K562 (cell line): Measurements from ENCODE around the gene CLDN5. TPM values are rescaled to one million over a fixed set of nuclear protein-coding genes. Genes with fewer than 3 reads are reported as not detected.
A peak's percentile ranks its signal among the peaks of the same experiment; 100 is the strongest.

Experiments used
- CBX1 ChIP-seq: sonication (generic); IDR thresholded peaks from 2 replicates; pipeline ENCODE4 v1.6.1; 2016; ENCODE audit warnings: antibody characterized with exemption, low read depth, mild to moderate bottlenecking
- IRF2 ChIP-seq: sonication (generic); formaldehyde crosslinking; IDR thresholded peaks from 2 replicates; pipeline ENCODE4 v1.8.1; 2022; ENCODE audit warnings: mild to moderate bottlenecking, missing genetic modification reagents
- JUN ChIP-seq, 2 experiments: sonication (generic) in 1 of 2; formaldehyde crosslinking in 1 of 2; IDR thresholded peaks; 2 replicates each; pipeline versions ENCODE4 v1.6.1 to v1.8.0; 2012 to 2022; ENCODE audit warnings: borderline replicate concordance in 2 of 2, mild to moderate bottlenecking in 2 of 2, improper control_type of control experiment in 1 of 2, low read depth in 1 of 2, low read length in 1 of 2, missing genetic modification reagents in 1 of 2
- MTA3 ChIP-seq: fragments of 450-650 bp; formaldehyde crosslinking; IDR thresholded peaks from 2 replicates; pipeline ENCODE4 v1.6.1; 2017; ENCODE audit warnings: mild to moderate bottlenecking, borderline replicate concordance
- SETDB1 ChIP-seq: IDR thresholded peaks from one replicate; pipeline ENCODE4 v1.6.1; 2012; ENCODE audit warnings: low read length, control low read depth, inconsistent platforms
- TAF7 ChIP-seq: fragments of 450-650 bp; IDR thresholded peaks from 2 replicates; pipeline ENCODE4 v1.6.1; 2016; ENCODE audit warnings: missing genetic modification characterization, missing compliant biosample characterization
- ZC3H11A ChIP-seq: IDR thresholded peaks from 2 replicates; pipeline ENCODE4 v1.6.1; 2012; ENCODE audit warnings: low read depth, low read length, improper control_type of control experiment
- ZNF766 ChIP-seq: fragments of 200-800 bp; sonication (Bioruptor generic); conservative IDR thresholded peaks from 2 replicates; pipeline ENCODE4 v1.6.1; 2016; ENCODE audit warnings: missing genetic modification characterization, missing compliant biosample characterization
- polyA plus RNA-seq, 8 experiments: library from polyadenylated mRNA; depleted of rRNA in 4 of 8; stranded (reverse) in 5 of 8; unstranded in 3 of 8; fragments of >200 nt; fragmentation: Nextera tagmentation in 2 of 8; fragmentation: Illumina TruSeq in 1 of 8; extraction: Ambion mirVana in 2 of 8; extraction: Trizol in 1 of 8; gene quantifications; 2 replicates each; pipeline versions ENCODE4 v1.2.1 to v1.2.3, GENCODE V29; 2011 to 2014; ENCODE audit warnings: inconsistent platforms in 1 of 8, missing spikeins in 1 of 8
- total RNA-seq, 7 experiments: library from RNA; depleted of rRNA in 6 of 7; stranded (reverse); fragments of >200 nt in 6 of 7; fragmentation: Illumina TruSeq in 2 of 7; extraction: Trizol in 2 of 7; gene quantifications; 2 replicates each; pipeline versions ENCODE4 v1.2.1 to v1.2.3, GENCODE V29; 2011 to 2021; ENCODE audit warnings: low replicate concordance in 1 of 7
- TF ChIP-seq, protein P1 (sequence below): fragments of 200-600 bp; sonication (generic); IDR thresholded peaks from one replicate; pipeline ENCODE4 v1.6.1; 2012; ENCODE audit warnings: mild to moderate bottlenecking, low read depth, low read length, inconsistent platforms
- TF ChIP-seq, protein P2 (sequence below), 2 experiments: fragments of 450-650 bp; conservative IDR thresholded peaks; 2 replicates each; pipeline ENCODE4 v1.6.1; 2017; ENCODE audit warnings: mild to moderate bottlenecking in 2 of 2, moderate library complexity in 2 of 2
- TF ChIP-seq, protein P3 (sequence below): fragments of 250-450 bp; sonication (Bioruptor Pico); IDR thresholded peaks from 2 replicates; pipeline ENCODE4 v1.4.0; 2020; ENCODE audit warnings: mild to moderate bottlenecking

The CLDN5 gene
- total and polyA plus RNA-seq, 9 of the 15 experiments (the other 6 are each of a cell fraction or from before 2014, with no cell fraction given), result 0.20 TPM; not detected in 8

DNA sequence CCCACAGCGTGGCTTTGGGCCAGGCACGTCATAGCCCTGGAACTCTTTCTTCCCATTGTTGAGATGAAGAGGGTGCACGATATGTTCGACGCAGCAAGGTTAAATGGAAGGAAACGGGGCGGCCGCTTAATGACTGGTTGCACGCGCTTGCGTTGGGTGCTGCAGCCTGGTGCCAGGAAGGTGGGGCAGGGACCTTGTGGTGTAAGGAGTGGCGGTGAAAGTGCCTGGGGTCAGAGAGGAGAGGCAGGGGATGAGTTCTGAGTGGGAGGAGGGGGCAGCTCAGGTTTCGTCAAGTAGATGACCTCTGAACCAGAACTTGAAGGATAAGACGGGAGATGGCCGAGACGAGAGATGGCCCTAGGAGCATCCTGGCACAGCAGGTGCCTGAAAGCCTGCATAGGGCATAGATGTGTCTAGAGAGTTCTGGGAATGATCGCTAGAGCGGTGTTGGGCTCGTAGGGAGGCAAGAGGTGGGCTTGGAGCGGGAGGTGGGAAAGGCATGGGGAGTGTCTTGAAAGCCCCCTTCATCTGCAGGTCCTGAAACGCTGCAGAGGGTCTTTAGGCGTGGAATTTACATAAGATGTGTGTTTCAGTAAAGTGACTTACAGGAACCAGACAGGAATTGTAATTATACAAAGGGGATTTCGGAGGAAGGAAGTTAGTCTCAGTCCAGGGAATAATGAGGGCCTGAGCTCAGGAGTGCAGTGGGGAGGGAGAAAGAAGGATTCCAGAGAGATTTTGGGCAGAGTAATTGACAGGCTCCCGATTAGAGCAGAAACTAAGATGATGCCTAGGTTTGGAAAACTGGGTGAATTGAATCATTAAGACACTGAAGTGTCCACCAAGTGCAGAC lies 43.2 kb upstream of the CLDN5 start (continued):
- TF ChIP-seq, protein P1, sequence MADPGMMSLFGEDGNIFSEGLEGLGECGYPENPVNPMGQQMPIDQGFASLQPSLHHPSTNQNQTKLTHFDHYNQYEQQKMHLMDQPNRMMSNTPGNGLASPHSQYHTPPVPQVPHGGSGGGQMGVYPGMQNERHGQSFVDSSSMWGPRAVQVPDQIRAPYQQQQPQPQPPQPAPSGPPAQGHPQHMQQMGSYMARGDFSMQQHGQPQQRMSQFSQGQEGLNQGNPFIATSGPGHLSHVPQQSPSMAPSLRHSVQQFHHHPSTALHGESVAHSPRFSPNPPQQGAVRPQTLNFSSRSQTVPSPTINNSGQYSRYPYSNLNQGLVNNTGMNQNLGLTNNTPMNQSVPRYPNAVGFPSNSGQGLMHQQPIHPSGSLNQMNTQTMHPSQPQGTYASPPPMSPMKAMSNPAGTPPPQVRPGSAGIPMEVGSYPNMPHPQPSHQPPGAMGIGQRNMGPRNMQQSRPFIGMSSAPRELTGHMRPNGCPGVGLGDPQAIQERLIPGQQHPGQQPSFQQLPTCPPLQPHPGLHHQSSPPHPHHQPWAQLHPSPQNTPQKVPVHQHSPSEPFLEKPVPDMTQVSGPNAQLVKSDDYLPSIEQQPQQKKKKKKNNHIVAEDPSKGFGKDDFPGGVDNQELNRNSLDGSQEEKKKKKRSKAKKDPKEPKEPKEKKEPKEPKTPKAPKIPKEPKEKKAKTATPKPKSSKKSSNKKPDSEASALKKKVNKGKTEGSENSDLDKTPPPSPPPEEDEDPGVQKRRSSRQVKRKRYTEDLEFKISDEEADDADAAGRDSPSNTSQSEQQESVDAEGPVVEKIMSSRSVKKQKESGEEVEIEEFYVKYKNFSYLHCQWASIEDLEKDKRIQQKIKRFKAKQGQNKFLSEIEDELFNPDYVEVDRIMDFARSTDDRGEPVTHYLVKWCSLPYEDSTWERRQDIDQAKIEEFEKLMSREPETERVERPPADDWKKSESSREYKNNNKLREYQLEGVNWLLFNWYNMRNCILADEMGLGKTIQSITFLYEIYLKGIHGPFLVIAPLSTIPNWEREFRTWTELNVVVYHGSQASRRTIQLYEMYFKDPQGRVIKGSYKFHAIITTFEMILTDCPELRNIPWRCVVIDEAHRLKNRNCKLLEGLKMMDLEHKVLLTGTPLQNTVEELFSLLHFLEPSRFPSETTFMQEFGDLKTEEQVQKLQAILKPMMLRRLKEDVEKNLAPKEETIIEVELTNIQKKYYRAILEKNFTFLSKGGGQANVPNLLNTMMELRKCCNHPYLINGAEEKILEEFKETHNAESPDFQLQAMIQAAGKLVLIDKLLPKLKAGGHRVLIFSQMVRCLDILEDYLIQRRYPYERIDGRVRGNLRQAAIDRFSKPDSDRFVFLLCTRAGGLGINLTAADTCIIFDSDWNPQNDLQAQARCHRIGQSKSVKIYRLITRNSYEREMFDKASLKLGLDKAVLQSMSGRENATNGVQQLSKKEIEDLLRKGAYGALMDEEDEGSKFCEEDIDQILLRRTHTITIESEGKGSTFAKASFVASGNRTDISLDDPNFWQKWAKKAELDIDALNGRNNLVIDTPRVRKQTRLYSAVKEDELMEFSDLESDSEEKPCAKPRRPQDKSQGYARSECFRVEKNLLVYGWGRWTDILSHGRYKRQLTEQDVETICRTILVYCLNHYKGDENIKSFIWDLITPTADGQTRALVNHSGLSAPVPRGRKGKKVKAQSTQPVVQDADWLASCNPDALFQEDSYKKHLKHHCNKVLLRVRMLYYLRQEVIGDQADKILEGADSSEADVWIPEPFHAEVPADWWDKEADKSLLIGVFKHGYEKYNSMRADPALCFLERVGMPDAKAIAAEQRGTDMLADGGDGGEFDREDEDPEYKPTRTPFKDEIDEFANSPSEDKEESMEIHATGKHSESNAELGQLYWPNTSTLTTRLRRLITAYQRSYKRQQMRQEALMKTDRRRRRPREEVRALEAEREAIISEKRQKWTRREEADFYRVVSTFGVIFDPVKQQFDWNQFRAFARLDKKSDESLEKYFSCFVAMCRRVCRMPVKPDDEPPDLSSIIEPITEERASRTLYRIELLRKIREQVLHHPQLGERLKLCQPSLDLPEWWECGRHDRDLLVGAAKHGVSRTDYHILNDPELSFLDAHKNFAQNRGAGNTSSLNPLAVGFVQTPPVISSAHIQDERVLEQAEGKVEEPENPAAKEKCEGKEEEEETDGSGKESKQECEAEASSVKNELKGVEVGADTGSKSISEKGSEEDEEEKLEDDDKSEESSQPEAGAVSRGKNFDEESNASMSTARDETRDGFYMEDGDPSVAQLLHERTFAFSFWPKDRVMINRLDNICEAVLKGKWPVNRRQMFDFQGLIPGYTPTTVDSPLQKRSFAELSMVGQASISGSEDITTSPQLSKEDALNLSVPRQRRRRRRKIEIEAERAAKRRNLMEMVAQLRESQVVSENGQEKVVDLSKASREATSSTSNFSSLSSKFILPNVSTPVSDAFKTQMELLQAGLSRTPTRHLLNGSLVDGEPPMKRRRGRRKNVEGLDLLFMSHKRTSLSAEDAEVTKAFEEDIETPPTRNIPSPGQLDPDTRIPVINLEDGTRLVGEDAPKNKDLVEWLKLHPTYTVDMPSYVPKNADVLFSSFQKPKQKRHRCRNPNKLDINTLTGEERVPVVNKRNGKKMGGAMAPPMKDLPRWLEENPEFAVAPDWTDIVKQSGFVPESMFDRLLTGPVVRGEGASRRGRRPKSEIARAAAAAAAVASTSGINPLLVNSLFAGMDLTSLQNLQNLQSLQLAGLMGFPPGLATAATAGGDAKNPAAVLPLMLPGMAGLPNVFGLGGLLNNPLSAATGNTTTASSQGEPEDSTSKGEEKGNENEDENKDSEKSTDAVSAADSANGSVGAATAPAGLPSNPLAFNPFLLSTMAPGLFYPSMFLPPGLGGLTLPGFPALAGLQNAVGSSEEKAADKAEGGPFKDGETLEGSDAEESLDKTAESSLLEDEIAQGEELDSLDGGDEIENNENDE, result no peak
- TF ChIP-seq TAF7 (tag), result no peak
- TF ChIP-seq JUN (IDR thresholded peaks at IDR 0.05; ENCODE audit: borderline replicate concordance, low read depth, low read length), result no peak
- TF ChIP-seq JUN (CRISPR knock-in tag; IDR thresholded peaks at IDR 0.05; ENCODE audit: borderline replicate concordance), result 0 out of 2 replicates have a peak, but pooled peaks have one; percentile 34
- TF ChIP-seq SETDB1, result no peak
- TF ChIP-seq ZNF766 (CRISPR knock-in tag), result no peak
- TF ChIP-seq CBX1, result no peak
- no peak for TF ChIP-seq ZC3H11A
- TF ChIP-seq, protein P2, sequence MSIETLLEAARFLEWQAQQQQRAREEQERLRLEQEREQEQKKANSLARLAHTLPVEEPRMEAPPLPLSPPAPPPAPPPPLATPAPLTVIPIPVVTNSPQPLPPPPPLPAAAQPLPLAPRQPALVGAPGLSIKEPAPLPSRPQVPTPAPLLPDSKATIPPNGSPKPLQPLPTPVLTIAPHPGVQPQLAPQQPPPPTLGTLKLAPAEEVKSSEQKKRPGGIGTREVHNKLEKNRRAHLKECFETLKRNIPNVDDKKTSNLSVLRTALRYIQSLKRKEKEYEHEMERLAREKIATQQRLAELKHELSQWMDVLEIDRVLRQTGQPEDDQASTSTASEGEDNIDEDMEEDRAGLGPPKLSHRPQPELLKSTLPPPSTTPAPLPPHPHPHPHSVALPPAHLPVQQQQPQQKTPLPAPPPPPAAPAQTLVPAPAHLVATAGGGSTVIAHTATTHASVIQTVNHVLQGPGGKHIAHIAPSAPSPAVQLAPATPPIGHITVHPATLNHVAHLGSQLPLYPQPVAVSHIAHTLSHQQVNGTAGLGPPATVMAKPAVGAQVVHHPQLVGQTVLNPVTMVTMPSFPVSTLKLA (conservative IDR thresholded peaks at IDR 0.05), result no peak
- no peak for TF ChIP-seq MTA3
- TF ChIP-seq, protein P3, sequence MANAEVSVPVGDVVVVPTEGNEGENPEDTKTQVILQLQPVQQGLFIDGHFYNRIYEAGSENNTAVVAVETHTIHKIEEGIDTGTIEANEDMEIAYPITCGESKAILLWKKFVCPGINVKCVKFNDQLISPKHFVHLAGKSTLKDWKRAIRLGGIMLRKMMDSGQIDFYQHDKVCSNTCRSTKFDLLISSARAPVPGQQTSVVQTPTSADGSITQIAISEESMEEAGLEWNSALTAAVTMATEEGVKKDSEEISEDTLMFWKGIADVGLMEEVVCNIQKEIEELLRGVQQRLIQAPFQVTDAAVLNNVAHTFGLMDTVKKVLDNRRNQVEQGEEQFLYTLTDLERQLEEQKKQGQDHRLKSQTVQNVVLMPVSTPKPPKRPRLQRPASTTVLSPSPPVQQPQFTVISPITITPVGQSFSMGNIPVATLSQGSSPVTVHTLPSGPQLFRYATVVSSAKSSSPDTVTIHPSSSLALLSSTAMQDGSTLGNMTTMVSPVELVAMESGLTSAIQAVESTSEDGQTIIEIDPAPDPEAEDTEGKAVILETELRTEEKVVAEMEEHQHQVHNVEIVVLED (CRISPR knock-in tag), result no peak
- TF ChIP-seq IRF2 (CRISPR knock-in tag), result peak; percentile 58; the same call in 1 of the 2 replicates
